Heart left ventricle (tissue), 16 donors: Measurements from ENCODE around the gene MYO15B. TPM values are rescaled to one million over a fixed set of nuclear protein-coding genes. Genes with fewer than 3 reads are reported as not detected.
A peak's percentile ranks its signal among the peaks of the same experiment; 100 is the strongest.

Experiments
- ATAC-seq, 4 donors: fragments of 200-7000 bp; cut with Tn5 transposase; one replicate each; pipeline ENCODE4 v1.9.1; 2020 to 2022; ENCODE audit warnings: moderate library complexity in 4 of 4, mild to moderate bottlenecking in 3 of 4, moderate number of reproducible peaks in 1 of 4
- DNase-seq, 5 donors: peaks; one replicate each; pipeline ENCODE4 v3.0.0-alpha.2; 2020
- H3K27ac ChIP-seq, 12 donors: fragments of 200-600 bp; sonication (generic) in 4 of 12; one replicate each; pipeline versions ENCODE4 v1.5.0 to v1.8.0; 2016 to 2022; ENCODE audit warnings: mild to moderate bottlenecking in 2 of 12
- H3K27me3 ChIP-seq, 9 donors: fragments of 200-600 bp; sonication (generic) in 2 of 9; one replicate each; pipeline versions ENCODE4 v1.5.1 to v1.8.0; 2016 to 2022; ENCODE audit warnings: mild to moderate bottlenecking in 3 of 9
- H3K36me3 ChIP-seq, 9 donors: fragments of 200-600 bp; sonication (generic) in 2 of 9; one replicate each; pipeline versions ENCODE4 v1.5.0 to v1.8.0; 2018 to 2022; ENCODE audit warnings: mild to moderate bottlenecking in 2 of 9
- H3K4me1 ChIP-seq, 12 donors: fragments of 200-600 bp; sonication (generic) in 4 of 12; one replicate each; pipeline versions ENCODE4 v1.5.0 to v1.8.0; 2016 to 2022; ENCODE audit warnings: mild to moderate bottlenecking in 3 of 12
- H3K4me3 ChIP-seq, 12 donors: fragments of 200-600 bp; sonication (generic) in 4 of 12; one replicate each; pipeline versions ENCODE4 v1.5.0 to v1.8.0; 2017 to 2022; ENCODE audit warnings: mild to moderate bottlenecking in 9 of 12, moderate library complexity in 4 of 12
- H3K9me3 ChIP-seq, 12 donors: fragments of 200-600 bp; sonication (generic) in 4 of 12; one replicate each; pipeline versions ENCODE4 v1.5.0 to v1.8.0; 2016 to 2022; ENCODE audit warnings: mild to moderate bottlenecking in 1 of 12
- POLR2A ChIP-seq, 2 donors: fragments of 450-650 bp; IDR thresholded peaks; one replicate each; pipeline ENCODE4 v1.6.1; 2017; ENCODE audit warnings: antibody characterized with exemption in 2 of 2, mild to moderate bottlenecking in 2 of 2, moderate library complexity in 2 of 2
- WGBS, 4 donors: extraction: QIAGEN DNeasy Blood & Tissue Kit in 2 of 4; methylation state at CpG; one replicate each; pipeline versions ENCODE4 v1.1.5 to v1.1.7; 2013 to 2018; 5-methylcytosine and 5-hydroxymethylcytosine counted together
- intact Hi-C, 10 donors: fragments of 100-400 bp; cut with DNase I; formaldehyde crosslinking; loops; one replicate each; pipeline versions ENCODE4 v1.11.1 to v1.14.2; 2022
- long read RNA-seq, 3 donors: library from polyadenylated mRNA; unstranded; transcript quantifications; one replicate each; pipeline ENCODE4 v2.0.0, GENCODE V29; 2020 to 2021
- polyA plus RNA-seq, 2 donors: library from polyadenylated mRNA; stranded (reverse); fragments of 200-250 nt; gene quantifications; one replicate each; pipeline ENCODE4 v1.2.3, GENCODE V29; 2013
- total RNA-seq, 9 donors: library from RNA; depleted of rRNA in 2 of 9; stranded (reverse); fragments of >200 nt in 2 of 9; fragmentation: NEBNext Ultra II Directional in 3 of 9; extraction: Animal tissue kit (Norgen Biotek cat#: 25700) in 3 of 9; gene quantifications; one replicate each; pipeline versions ENCODE4 v1.1.0 to v1.2.4, GENCODE V29; 2016 to 2023
- TF ChIP-seq, protein P1 (sequence below), 12 donors: fragments of 200-600 bp; sonication (generic) in 4 of 12; IDR thresholded peaks; one replicate each; pipeline versions ENCODE4 v1.5.0 to v1.8.0; 2018 to 2022; ENCODE audit warnings: antibody characterized with exemption in 12 of 12, mild to moderate bottlenecking in 5 of 12
- donor health status: ischemic (EF 13 %, LVEDD 7.1; RV severe dilation, severe dysfunction).
- donor health status: healthy with polysubstance abuse.
- donor health status: DM: no; HTN: yes; CAD: no.
- donor health status: DM: no; HTN: no; CAD: no.
- donor health status: ischemic (EF 25% LVEDD 6.9; RV normal size, moderate dysfunction).
- donor health status: ischemic (EF 25% LVEDD 5.7; RV mildly dilated, moderate dysfunction).
- donor health status: healthy.
- donor health status: DM: yes; HTN: yes; CAD: no.
- donor health status: ischemic (EF 35%, LVEDD 5.7; RV mildly dilated, moderate dysfunction).
- donor health status: nonischemic (EF 11% LVEDD 7.7; RV severe dilation, severe dysfunction).
- donor health status: DM: yes; HTN: yes; CAD: no.
- donor health status: PGD.
- donor health status: ischemic (EF 29% LVEDD 5.4; RV normal size, mild dysfunction).
- donor health status: nonischemic (EF 23%, LVEDD 6.1; RV moderate dilation, normal function).

MYO15B gene
- total RNA-seq (10 to 100 TPM; 14.0 to 76.4 (median 42.9) TPM), polyA plus RNA-seq (10 to 100 TPM; 23.5 to 72.0 TPM)
- long read RNA-seq, donor 1, partial matches to known transcripts: 11 of 20 reads
- long read RNA-seq, donor 1, other reads (novel, unspliced or antisense): 9 of 20 reads
- long read RNA-seq, donor 2, partial matches to known transcripts: 2 of 8 reads
- long read RNA-seq, donor 2, other reads (novel, unspliced or antisense): 6 of 8 reads
- long read RNA-seq, donor 3, partial matches to known transcripts: 0 of 4 reads
- long read RNA-seq, donor 3, other reads (novel, unspliced or antisense): 4 of 4 reads

DNA sequence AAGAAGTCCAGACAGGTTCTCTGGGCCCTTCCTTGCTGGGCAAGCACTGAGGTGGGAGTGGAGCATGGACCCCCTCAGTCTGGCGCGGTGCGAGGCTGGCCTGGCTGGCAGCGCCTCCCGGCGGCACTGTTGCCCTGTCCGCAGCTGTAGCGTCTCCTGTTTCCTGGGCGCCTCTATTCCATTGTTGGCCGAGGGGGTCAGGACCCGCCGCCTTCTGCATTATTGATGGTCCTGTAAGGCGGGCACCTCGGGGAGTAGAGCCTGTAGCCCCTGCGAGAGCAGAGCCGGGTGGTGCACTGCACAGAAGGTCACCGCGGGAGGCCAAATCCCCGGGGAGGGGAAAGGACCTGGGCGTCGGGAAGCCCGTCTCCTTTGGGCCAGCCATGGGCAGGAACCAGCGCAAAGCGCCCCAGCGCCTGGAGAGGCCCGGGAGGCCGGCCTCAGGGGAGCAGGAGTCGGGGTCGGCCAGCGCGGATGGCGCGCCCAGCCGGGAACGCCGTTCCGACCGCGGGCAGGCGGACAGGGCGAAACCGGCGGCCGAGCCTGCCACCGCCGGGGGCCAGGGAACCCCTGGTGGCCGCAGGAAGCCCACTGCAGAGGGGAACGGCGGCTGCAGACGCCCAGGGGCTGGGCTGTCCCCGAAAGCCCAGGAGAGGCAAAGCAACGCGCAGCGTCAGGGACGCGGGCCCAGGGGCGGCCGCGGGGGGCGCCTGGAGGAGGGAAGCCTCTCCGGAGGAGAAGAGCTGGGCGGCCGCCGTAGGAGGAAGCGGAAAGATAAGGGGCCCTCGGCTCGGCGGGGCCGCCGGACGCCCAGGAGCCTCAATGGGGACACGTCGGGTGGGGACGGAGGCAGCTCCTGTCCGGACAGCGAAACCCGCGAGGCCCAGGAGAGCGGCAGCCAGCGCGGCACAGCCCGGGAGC lies at the start of gene MYO15B:
Gene MYO15B (plus strand): TSS at position 126 of the 921 bp plus-strand sequence. CDS start 258 bp downstream, at position 384.
- intact Hi-C loops: loop anchor here in 9 of 10 donors (2.0 to 10.0 kb wide), 9 partner anchors 61 to 316 kb away; partner anchors contain the start of genes CASKIN2 (in 6 of the 9), TSEN54 (in 5 of the 9), LLGL2 (in 3 of the 9) and MIF4GD (in 1 of the 9)
- WGBS, 4 donors: 4 to 8% (median 6%) methylated on average over 45 to 82 of the region's 82 CpGs
- peak; percentile 68 to 90 (median 75) for DNase-seq
- Histone ChIP-seq H3K27ac (peak within 1 kb of the TSS; percentile 85 to 98 (median 95)), H3K36me3 (peaks cover 0 to 4% (median 0%) of the 10 kb centered on the region in 9 donors), H3K27me3 (no peaks in the 10 kb centered on the region), H3K9me3 (no peaks in the 10 kb centered on the region), H3K4me1 (peaks cover 0 to 29% (median 14%) of the 10 kb centered on the region in 12 donors), H3K4me3 (peak within 1 kb of the TSS; percentile 34 to 92 (median 75))
- peak in 3 of 4 donors; percentile 31 to 48 (median 37) for ATAC-seq
- TF ChIP-seq, protein P1, sequence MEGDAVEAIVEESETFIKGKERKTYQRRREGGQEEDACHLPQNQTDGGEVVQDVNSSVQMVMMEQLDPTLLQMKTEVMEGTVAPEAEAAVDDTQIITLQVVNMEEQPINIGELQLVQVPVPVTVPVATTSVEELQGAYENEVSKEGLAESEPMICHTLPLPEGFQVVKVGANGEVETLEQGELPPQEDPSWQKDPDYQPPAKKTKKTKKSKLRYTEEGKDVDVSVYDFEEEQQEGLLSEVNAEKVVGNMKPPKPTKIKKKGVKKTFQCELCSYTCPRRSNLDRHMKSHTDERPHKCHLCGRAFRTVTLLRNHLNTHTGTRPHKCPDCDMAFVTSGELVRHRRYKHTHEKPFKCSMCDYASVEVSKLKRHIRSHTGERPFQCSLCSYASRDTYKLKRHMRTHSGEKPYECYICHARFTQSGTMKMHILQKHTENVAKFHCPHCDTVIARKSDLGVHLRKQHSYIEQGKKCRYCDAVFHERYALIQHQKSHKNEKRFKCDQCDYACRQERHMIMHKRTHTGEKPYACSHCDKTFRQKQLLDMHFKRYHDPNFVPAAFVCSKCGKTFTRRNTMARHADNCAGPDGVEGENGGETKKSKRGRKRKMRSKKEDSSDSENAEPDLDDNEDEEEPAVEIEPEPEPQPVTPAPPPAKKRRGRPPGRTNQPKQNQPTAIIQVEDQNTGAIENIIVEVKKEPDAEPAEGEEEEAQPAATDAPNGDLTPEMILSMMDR (IDR thresholded peaks at IDR 0.05): peak in 11 of 12 donors; percentile 14 to 57 (median 34)
- no peak for TF ChIP-seq POLR2A (IDR thresholded peaks at IDR 0.05)

DNA sequence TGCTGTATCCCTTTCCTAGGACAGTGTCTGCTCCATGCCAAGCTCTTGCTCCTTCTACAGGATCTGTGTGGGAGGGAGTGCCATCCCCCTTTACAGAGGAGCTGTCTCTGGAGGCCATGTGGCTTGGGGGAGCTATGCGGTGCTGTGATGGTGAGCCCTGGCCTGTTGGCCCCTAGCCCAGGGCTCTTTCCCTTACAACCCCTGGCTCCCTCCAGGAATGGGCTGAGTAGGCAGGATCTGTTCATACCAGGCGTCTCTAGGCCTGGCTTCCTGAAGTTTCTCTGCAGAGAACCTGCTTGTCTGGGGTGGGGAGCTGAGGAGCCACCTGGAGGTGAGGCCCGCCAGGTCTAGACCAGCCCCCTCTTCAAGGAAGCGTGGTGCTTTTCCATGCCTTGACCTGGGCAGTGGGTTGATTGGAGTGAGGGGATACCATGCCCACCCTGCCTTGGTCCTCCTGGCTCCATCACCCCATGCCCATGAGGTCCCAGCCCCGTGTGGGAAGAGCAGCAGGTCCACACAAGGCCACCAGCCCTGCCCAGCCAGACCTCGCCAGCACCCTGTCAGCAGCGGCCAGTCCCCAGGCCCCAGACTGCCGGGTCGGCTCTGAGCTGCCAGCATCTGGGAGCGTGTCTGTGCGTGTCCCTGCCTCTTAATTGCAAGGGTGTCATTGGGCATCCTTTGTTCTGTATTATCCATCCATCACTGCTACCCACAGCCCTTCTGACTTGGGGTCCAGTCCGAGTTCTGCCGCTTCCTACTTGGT lies 47.5 kb upstream of the MYO15B start:
- TF ChIP-seq, protein P1 (IDR thresholded peaks at IDR 0.05): no peak
- TF ChIP-seq POLR2A (IDR thresholded peaks at IDR 0.05): no peak
- H3K27me3 ChIP-seq: no peaks in the 10 kb centered on the region
- H3K27ac ChIP-seq: no peak overlapping the region
- no peaks in the 10 kb centered on the region for H3K4me1 ChIP-seq
- no peaks in the 10 kb centered on the region for H3K9me3 ChIP-seq
- WGBS, 4 donors: 84 to 94% (median 87%) methylated on average over 9 to 13 of the region's 13 CpGs
- intact Hi-C loops: loop anchor here in 1 of 10 donors (10.0 kb wide), 1 partner anchor 225 kb away; no protein-coding TSS in a partner anchor
- H3K36me3 ChIP-seq: no peaks in the 10 kb centered on the region
- H3K4me3 ChIP-seq: no peak overlapping the region
- DNase-seq (no peak), ATAC-seq (peak; percentile 23 to 50 (median 34))

DNA sequence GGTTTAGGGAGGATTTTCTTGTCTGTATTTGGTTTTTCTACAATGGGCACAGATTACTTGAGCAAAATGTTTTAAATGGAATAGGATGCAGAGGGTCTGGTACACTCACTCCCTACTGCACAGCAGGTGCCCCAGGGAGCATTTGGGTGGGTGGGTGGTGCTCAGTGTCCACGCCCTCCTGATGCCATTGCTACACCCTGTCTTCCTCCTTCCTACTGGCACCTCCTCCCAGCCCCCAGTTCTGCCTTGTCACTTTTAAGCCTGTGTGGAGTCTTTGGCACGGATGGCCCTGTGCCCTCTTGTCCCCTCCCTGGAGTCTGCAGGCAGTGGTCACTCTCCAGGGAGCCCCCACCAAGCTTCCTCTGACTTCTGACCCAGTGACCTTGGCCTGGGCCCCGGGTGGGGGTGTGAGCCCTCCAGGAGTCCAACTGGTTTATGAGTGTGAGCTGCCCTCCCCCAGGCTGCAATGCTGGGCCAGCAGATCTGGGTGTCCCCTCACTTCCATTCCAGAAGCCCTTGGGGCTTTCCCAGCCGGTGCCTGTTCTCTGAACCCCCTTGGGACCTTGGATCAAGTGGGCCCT lies 46.6 kb upstream of the MYO15B start:
- H3K36me3 ChIP-seq: no peaks in the 10 kb centered on the region
- DNase-seq (no peak), ATAC-seq (no peak)
- H3K4me3 ChIP-seq: no peak overlapping the region
- no peaks in the 10 kb centered on the region for H3K9me3 ChIP-seq
- H3K27ac ChIP-seq: no peak overlapping the region
- TF ChIP-seq POLR2A (IDR thresholded peaks at IDR 0.05): no peak
- TF ChIP-seq, protein P1 (IDR thresholded peaks at IDR 0.05): no peak
- H3K27me3 ChIP-seq: no peaks in the 10 kb centered on the region
- WGBS, 4 donors: 63 to 72% (median 68%) methylated on average over 3 to 4 of the region's 4 CpGs
- intact Hi-C loops: no loop called here
- no peaks in the 10 kb centered on the region for H3K4me1 ChIP-seq
